Measurements from ENCODE around the gene RUFY1.
"Not testable (repeated sequence)": the region's sequence is repeated elsewhere in the genome, so short reads cannot be mapped to it uniquely, and the experiment has no call there.

Gene RUFY1

GRCh38 chr5:179542170-179542569 lies 8.2 kb upstream of the RUFY1 start:
- no peak for DNase-seq

DNA sequence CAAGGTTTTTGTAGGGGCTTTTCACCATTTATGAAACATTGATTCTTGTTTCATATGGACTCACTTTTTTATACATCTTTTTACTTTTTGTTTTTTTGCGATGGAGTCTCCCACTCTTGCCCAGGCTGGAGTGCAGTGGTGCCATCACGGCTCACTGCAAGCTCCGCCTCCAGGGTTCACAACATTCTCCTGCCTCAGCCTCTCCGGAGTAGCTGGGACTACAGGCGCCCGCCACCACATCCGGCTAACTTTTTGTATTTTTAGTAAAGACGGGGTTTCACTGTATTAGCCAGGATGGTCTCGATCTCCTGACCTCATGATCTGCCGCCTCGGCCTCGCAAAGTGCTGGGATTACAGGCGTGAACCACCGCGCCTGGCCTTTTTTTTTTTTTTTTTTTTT lies 7.1 kb upstream of the RUFY1 start:
- DNase-seq: not testable (repeated sequence)

DNA sequence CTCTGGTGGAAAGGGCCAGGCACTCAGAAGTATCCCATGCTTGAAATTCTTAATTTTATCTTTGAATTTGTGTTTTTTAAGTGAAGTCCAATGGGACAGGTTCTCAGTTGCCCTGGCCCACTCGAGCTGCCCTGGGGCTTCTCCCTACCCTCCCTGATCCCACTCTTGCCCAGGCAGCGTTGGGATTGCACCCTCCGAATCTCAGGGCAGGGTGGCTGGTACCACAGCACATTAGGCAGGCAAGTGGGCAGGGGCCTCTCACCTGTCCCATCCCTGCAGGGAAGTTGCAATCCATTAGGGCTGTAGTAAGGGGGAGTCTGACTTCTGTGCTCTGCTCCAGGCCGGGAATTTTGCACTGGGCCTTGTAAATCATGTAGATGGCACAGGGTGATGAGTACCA lies 2.7 kb downstream of the RUFY1 start:
- no peak for DNase-seq

- DNase-seq: no peak
Observed at GRCh38 chr5:179553875-179554274, 3.5 kb downstream of the RUFY1 start.

DNA sequence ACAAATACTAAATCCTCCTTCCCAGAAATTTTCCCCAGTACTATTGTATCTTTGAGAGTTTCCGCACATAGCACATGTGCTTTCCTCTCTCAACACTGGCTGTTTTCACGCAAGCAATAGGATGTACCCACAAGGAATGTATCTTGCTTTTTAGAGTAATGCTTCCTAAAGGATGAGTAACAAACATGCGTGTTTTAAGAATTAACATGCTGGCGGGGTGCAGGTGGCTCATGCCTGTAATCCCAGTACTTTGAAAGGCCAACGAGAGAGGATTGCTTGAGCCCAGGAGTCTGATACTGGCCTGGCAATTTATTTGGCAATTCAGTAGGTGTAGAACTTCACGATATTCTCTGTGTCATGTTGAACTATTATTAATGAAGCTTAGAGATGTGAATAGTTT lies 4.6 kb downstream of the RUFY1 start:
- DNase-seq: no peak

DNA sequence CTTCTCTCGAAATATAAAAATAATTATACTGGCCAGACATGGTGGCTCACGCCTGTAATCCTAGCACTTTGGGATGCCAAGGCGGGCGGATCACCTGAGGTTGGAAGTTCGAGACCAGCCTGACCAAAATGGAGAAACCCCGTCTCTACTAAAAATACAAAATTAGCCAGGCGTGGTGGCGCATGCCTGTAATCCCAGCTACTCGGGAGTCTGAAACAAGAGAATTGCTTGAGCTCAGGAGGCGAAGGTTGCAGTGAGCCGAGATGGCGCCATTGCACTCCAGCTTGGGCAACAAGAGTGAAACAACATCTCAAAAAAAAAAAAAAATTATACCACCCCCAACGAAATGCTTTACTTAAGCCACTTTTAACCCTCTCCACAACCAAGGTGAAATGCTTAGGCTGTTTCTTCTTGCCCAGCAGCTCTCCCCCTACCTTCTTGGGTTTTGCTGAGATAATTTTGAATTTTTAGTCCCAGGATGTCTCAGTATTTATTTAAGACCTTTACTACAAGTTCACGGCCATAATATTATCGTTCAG lies 8.0 kb downstream of the RUFY1 start:
- DNase-seq: not testable (repeated sequence)

DNA sequence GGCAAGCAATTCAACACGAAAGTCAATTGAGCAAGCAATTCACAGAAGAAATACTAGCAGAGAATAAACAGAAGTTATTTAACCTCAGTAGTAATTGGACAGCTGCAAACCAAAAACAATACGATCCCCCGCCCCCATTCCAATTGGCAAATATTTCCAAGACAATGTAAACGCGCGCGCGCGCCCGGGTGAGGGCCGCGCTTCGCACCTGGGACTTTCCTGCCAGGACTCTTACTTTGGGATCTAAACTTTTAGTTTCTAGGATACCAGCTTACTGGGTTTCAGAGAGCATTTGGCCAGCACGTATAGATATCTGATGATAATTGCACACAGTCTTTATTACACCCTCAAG lies 8.6 kb downstream of the RUFY1 start:
- DNase-seq: peak; percentile 66

GRCh38 chr5:179559284-179560252 lies 9.2 kb downstream of the RUFY1 start:
- peak; percentile 93 for DNase-seq

DNA sequence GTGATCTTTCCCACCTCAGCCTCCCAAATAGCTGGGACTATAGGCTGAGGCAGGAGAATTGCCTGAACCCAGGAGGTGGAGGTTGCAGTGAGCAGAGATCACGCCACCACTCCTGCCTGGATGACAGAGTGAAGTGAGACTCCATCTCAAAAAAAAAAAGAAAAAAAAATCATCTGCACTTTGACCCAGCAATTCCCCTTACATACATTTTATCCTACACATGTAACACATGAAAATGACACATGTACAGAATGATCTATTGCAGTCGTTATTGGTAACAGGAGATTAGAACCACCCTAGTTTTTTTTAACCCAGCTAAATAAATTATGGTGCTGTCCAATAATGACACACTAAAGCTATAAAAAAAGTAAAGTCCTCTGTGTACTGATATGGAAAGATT lies 14.2 kb downstream of the RUFY1 start:
- DNase-seq: no peak

GRCh38 chr5:179568721-179569120 lies 18.4 kb downstream of the RUFY1 start:
- no peak for DNase-seq

DNA sequence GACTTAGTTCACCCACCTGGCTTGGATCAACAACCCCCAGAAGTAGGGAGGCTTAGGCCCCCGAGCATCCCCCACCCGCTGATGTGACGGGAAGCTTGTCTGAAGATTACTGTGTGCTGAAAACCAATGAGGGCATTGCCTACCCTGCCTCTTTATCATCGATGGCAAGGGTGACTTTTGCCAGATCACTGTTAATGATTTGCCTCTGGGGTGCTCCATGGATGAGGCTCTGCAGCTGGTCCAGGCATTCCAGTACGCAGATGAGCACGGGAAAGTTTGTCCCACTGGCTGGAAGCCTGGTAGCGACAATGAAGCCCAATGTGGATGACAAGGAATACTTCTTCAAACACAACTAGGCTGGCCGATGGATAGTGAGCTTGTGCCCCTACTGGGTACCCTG lies 22.0 kb downstream of the RUFY1 start:
- DNase-seq: no peak

DNA sequence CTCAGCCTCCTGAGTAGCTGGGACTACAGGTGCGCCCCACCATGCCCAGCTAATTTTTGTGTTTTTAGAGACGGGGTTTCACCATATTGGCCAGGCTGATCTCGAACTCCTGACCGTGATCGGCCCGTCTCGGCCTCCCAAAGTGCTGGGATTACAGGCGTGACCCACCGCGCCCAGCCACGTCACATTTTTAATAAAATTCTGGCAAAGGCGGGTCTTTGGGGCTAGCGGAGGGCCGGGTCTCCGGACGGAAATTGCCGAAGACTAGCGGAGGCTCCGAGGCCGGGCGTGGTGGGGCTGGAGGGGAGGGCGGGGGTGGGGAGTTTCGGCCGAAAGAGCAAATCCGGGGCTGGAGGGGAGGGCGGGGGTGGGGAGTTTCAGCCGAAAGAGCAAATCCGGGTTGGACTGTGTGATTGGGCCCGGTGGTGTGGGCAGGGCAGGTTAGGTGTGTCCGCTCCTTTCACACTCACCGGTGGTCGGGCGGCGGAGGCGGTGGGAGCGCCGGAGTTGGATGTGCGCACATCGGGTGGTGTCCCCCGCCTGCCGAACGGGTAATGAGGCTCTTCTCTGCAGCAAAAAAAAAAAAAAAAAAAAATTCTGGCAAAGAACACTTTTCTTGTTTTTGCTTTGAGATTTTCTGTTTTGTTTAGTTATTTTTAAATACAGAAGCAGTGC lies 27.1 kb downstream of the RUFY1 start:
- no peak for DNase-seq

- no peak for DNase-seq
Observed at GRCh38 chr5:179585941-179586401, 35.6 kb downstream of the RUFY1 start.

DNA sequence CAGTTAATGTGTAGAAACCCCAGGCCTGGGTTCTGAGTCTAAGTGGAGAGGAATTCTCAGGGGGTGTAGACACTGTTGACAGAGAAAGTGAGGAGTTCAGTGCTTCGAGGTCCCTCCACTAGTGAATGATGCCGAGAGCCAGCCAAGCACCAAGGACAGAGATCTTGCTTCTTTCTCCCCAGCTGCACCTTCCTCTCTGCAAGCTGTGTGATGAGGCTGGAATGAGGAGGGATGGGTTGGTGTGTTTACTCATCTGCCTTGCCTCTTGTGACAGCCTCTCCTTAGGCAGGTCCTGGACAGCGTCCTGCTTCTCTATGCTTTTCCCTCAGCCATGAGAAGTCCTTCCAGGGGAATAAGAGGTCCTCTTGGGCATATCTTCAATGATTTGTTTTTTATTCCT lies 37.8 kb downstream of the RUFY1 start:
- no peak for DNase-seq

DNA sequence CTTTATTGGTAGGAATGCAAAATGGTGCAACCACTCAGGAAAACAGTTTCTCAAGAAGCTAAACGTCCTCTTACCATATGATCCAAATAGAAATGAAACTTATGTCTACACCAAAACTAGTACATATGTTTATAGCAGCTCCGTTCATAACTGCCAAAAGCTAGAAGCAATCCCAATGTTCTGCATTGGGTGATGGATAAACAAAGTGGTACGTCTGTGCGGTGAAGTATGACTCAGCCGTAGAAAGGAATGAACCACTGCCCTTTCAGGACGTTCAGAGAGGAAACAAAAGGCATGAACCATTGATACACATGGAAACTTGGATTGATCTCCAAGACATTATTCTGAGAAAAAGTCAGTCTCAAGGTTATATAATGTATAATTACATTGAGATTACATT lies 45.6 kb downstream of the RUFY1 start:
- no peak for DNase-seq

- DNase-seq: no peak
Observed at GRCh38 chr5:179596421-179596820, 46.1 kb downstream of the RUFY1 start.

DNA sequence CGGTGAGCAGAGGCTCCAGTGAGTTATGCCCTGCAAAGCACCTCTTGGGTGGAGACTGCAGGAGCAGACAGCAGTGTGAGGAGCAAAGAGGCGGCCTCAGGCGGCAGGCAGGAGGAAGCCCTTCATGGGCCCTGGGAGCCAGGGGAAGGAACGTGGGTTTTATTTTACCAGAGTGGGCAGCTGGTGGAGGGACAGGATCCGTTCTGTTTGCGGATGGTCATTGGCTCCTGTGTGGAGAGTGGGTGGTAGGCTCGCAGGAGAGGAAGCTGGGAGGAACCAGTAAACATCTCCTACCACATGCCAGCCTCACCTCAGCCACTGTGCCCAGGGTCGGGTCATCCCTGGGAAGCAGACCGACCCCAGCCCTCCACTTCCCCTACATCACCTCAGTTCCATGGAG lies 48.7 kb downstream of the RUFY1 start:
- DNase-seq: no peak

DNA sequence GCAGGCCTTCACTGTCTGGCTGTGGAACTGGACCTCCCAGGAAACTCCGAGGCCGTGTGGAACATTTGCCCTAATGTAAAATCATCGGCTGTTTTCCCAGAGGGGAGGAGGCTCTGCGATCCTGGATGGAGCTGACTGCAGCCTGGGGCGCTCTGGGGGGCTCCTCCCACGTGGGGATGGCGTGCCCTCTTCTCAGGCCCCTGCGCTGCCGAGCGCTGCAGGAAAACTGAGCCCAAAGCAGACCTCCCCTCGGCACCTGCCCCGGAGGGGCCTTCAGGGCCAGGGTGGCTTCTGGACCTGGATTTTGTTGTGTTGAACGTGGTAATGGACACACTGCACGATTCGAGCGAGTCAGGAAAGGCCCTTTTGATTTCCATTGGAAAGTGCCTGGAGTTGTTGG lies 49.2 kb downstream of the RUFY1 start:
- DNase-seq: no peak

- DNase-seq: no peak
Observed at GRCh38 chr5:179599973-179600372, 49.6 kb downstream of the RUFY1 start.

DNA sequence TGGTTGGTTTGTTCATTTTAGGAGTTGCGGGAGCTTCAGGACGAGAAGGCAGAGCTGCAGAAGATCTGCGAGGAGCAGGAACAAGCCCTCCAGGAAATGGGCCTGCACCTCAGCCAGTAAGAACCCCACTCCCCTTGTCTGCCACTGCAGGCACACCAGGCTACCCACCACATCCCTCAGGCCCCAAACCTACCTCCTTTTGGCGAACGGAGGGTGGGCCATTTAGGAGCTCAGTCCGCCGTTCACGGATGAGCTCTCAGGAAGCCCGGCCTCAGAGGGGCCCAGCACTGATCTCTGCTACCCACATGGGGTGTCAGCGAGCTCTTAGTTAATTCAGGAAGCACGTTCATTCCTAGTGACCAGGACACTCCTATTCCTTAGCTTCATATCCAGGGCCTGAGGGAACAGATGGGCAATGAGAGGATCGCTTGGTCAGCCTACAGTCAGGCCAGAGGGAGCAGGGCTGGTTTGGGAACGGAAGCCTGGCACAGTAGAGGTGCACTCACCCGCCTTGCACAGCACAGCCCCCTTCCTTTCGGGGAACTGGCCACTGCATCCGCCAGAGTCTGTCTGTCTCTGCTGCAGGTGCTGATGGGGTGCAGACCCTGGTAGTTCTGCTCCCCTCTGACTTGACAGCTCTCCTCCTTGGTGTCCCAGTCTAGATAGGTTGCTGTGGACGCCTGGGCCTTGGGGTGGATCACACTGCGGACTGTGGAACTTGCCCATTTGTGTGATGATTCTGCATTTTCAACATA lies 51.7 kb downstream of the RUFY1 start:
- DNase-seq: no peak

GRCh38 chr5:179603308-179603707 lies 53.0 kb downstream of the RUFY1 start:
- DNase-seq: no peak

GRCh38 chr5:179605026-179605833 lies 54.9 kb downstream of the RUFY1 start:
- no peak for DNase-seq

Data from NCI-H2029 treated with DMSO at 0.1 percent for 48 hours (cell line).